Natural killer cell (primary cell): Measurements from ENCODE around the gene BCAS3. TPM values are rescaled to one million over a fixed set of nuclear protein-coding genes. Genes with fewer than 3 reads are reported as not detected.
A peak's percentile ranks its signal among the peaks of the same experiment; 100 is the strongest.

ENCODE experiments used
- ATAC-seq, 3 donors: fragments of 150-1000 bp in 2 of 3; fragments of 200-7000 bp in 1 of 3; cut with Tn5 transposase; 1 replicate in 1 of 3; 2 replicates in 2 of 3; pipeline ENCODE4 v1.10.0; 2021; ENCODE audit warnings: mild to moderate bottlenecking in 2 of 3, moderate library complexity in 2 of 3
- DNase-seq, 2 donors: peaks; one replicate each; pipeline versions ENCODE4 v3.0.0 to v3.0.0-alpha.2; 2013 to 2021; ENCODE audit warnings: mixed read lengths in 1 of 2
- H3K27ac ChIP-seq: one replicate; pipeline ENCODE4 v1.5.1; 2013; ENCODE audit warnings: mild to moderate bottlenecking, low read length
- H3K27me3 ChIP-seq: one replicate; pipeline ENCODE4 v1.6.1; 2013; ENCODE audit warnings: low read length; ENCODE audit not compliant: control insufficient read depth, insufficient read depth
- H3K36me3 ChIP-seq: one replicate; pipeline ENCODE4 v1.6.1; 2013; ENCODE audit warnings: low read length; ENCODE audit not compliant: control insufficient read depth, insufficient read depth
- H3K4me1 ChIP-seq: one replicate; pipeline ENCODE4 v1.6.1; 2013; ENCODE audit warnings: low read length; ENCODE audit not compliant: control insufficient read depth, insufficient read depth
- H3K4me3 ChIP-seq: one replicate; pipeline ENCODE4 v1.5.1; 2013; ENCODE audit warnings: low read length
- H3K9me3 ChIP-seq: one replicate; pipeline ENCODE4 v1.6.1; 2013; ENCODE audit warnings: low read length; ENCODE audit not compliant: control insufficient read depth, insufficient read depth
- H3K27ac Mint-ChIP-seq, 2 donors: one replicate each; pipeline ENCODE4 v1.8.0; 2022; ENCODE audit warnings: mild to moderate bottlenecking in 2 of 2, mixed read lengths in 2 of 2, moderate library complexity in 1 of 2
- H3K27me3 Mint-ChIP-seq, 2 donors: one replicate each; pipeline ENCODE4 v1.8.0; 2022; ENCODE audit warnings: low read depth in 2 of 2, mixed read lengths in 2 of 2
- H3K36me3 Mint-ChIP-seq: one replicate; pipeline ENCODE4 v1.8.0; 2022; ENCODE audit warnings: mixed read lengths
- H3K4me1 Mint-ChIP-seq, 2 donors: one replicate each; pipeline ENCODE4 v1.8.0; 2022; ENCODE audit warnings: mixed read lengths in 2 of 2
- H3K4me3 Mint-ChIP-seq: one replicate; pipeline ENCODE4 v1.8.0; 2022; ENCODE audit warnings: mild to moderate bottlenecking, moderate library complexity, mixed read lengths
- H3K9me3 Mint-ChIP-seq, 2 donors: one replicate each; pipeline ENCODE4 v1.8.0; 2022; ENCODE audit warnings: mixed read lengths in 2 of 2
- WGBS: methylation state at CpG from one replicate; pipeline ENCODE4 v1.1.7; 2013; ENCODE audit warnings: missing lambda C conversion rate; ENCODE audit not compliant: insufficient coverage; 5-methylcytosine and 5-hydroxymethylcytosine counted together
- intact Hi-C: fragments of 100-400 bp; cut with micrococcal nuclease; formaldehyde crosslinking; loops from one replicate; pipeline ENCODE4 v1.14.2; 2022
- total RNA-seq, 4 donors: library from RNA; stranded (reverse); fragments of 120-200 nt in 1 of 4; gene quantifications; one replicate each; pipeline versions ENCODE4 v1.2.3 to v1.2.4, GENCODE V29; 2013 to 2022
- TF ChIP-seq, protein P1 (sequence below): fragments of 200-600 bp; IDR thresholded peaks from one replicate; pipeline ENCODE4 v1.8.0; 2022; ENCODE audit warnings: antibody characterized with exemption

The BCAS3 gene
- total RNA-seq, 3 donors from 2014 or later (not counting 1 experiment from before 2014, with no cell fraction given) = 60.5 to 87.8 (median 72.0) TPM

DNA sequence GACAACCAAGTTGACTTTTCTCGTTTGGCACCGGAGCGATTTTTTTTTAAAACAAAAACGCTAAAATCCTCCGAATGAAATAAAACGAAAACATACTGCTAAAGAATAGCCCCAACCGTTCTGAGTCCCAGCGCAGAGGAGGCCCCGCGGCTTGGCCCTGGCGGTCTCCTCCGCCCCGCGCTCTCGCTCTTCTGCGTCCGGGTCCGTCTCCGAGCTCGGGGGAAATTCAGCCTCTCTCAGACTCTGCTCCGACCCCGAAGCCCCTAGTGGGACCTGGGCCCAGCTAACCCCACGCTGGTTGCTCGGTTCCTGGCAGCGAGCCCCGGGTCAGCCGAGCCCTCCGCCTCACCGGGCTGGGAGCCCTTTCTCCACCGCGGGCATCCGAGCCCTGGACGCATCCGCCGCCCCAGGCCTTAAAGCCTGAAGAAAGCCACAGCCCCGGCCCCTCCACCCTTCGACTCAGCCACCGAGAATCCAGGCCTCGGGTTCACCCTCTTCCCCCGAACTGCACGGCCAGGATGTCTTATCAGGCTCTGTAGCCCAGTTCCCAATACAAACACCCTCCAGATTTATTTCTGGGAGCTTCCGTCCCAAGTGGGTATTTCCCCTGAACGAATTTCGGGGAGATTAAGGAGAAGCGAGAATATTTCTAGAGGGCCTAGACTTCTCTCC lies 723.2 kb downstream of the BCAS3 start:
- ATAC-seq = no peak
- peak overlapping the region; percentile 76 for H3K4me3 Mint-ChIP-seq
- intact Hi-C loops = no loop called here

DNA sequence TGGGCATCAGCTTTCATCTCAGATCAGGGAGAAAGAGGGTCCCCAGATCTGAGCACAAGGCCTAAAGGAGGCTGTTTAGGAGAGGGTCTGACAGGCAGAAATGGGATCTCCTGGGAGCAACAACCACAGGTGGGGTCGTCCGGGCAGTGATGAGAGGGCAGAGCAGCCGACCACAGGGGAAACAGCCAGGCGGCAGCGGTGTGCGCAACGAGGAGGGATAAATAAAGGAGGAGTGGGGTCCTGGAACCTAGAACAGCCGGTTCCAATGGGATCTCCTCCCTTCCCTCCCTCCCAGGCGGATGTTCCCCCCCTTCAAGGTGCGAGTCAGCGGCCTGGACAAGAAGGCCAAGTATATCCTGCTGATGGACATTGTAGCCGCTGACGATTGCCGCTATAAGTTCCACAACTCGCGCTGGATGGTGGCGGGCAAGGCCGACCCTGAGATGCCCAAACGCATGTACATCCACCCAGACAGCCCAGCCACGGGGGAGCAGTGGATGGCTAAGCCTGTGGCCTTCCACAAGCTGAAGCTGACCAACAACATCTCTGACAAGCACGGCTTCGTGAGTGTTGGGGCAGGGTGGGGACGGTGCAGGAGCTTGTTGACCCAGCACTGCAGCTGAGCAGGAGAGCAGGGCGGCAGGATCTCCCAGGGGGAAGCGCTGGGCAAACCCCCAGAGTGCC lies 723.9 kb downstream of the BCAS3 start:
- intact Hi-C loops = no loop called here
- no peak overlapping the region for H3K4me3 Mint-ChIP-seq
- H3K4me1 Mint-ChIP-seq = peaks cover 27% of the 10 kb centered on the region in 2 donors

More for the DNA sequence above, 723.2 kb downstream of the BCAS3 start:
- no peak for DNase-seq
- Mint-ChIP-seq H3K27me3 (peaks cover 36 to 42% of the 10 kb centered on the region in 2 donors), H3K9me3 (no peaks in the 10 kb centered on the region), H3K27ac (no peak overlapping the region), H3K36me3 (no peaks in the 10 kb centered on the region), H3K4me1 (peaks cover 27% of the 10 kb centered on the region in 2 donors)
- Histone ChIP-seq H3K4me3 (no peak overlapping the region), H3K27ac (no peak overlapping the region), H3K27me3 (peaks cover 63% of the 10 kb centered on the region), H3K9me3 (no peaks in the 10 kb centered on the region), H3K36me3 (no peaks in the 10 kb centered on the region), H3K4me1 (peaks cover 60% of the 10 kb centered on the region)
- WGBS = 4% methylated on average over 45 of the region's 45 CpGs
- TF ChIP-seq, protein P1, sequence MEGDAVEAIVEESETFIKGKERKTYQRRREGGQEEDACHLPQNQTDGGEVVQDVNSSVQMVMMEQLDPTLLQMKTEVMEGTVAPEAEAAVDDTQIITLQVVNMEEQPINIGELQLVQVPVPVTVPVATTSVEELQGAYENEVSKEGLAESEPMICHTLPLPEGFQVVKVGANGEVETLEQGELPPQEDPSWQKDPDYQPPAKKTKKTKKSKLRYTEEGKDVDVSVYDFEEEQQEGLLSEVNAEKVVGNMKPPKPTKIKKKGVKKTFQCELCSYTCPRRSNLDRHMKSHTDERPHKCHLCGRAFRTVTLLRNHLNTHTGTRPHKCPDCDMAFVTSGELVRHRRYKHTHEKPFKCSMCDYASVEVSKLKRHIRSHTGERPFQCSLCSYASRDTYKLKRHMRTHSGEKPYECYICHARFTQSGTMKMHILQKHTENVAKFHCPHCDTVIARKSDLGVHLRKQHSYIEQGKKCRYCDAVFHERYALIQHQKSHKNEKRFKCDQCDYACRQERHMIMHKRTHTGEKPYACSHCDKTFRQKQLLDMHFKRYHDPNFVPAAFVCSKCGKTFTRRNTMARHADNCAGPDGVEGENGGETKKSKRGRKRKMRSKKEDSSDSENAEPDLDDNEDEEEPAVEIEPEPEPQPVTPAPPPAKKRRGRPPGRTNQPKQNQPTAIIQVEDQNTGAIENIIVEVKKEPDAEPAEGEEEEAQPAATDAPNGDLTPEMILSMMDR = no peak

DNA sequence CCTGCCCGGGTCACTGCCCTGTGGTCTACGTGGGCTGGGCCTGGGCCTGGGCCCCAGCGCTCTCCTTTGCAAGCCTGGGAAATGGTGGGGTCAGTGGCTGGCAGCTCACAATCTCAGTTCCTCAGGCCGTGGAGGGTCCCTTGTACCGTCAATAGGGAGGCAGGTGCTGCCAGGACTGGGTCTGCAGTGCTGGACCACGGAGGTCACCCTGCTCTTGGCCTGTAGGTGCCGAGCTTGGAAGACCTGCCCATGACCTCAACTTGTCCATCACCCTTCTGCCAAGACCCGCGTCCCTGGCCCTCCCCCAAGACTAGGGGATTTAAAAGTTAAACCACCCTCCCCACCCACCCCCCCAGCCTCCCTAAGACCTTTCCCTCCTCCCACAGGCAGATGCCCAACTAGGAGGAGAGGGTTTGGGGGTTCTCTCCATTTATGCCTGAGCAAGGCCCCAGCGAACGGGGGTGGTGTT lies 724.5 kb downstream of the BCAS3 start:
- Mint-ChIP-seq H3K4me1 (peaks cover 27% of the 10 kb centered on the region in 2 donors), H3K4me3 (peak overlapping the region; percentile 49), H3K9me3 (no peaks in the 10 kb centered on the region), H3K36me3 (no peaks in the 10 kb centered on the region), H3K27ac (peak overlapping the region in 1 of 2 donors; percentile 56), H3K27me3 (peaks cover 39 to 50% of the 10 kb centered on the region in 2 donors)
- Histone ChIP-seq H3K27me3 (peaks cover 67% of the 10 kb centered on the region), H3K4me1 (peaks cover 60% of the 10 kb centered on the region), H3K9me3 (no peaks in the 10 kb centered on the region), H3K4me3 (no peak overlapping the region), H3K27ac (no peak overlapping the region), H3K36me3 (no peaks in the 10 kb centered on the region)
- intact Hi-C loops = no loop called here
- DNase-seq (no peak), ATAC-seq (no peak)
- TF ChIP-seq, protein P1 = no peak
- WGBS = 12% methylated on average over 11 of the region's 11 CpGs

More for the DNA sequence above, 723.9 kb downstream of the BCAS3 start:
- H3K36me3 Mint-ChIP-seq = no peaks in the 10 kb centered on the region
- H3K9me3 Mint-ChIP-seq = no peaks in the 10 kb centered on the region
- TF ChIP-seq, protein P1 = no peak
- no peaks in the 10 kb centered on the region for H3K36me3 ChIP-seq
- H3K4me1 ChIP-seq = peaks cover 60% of the 10 kb centered on the region
- WGBS = 10% methylated on average over 23 of the region's 25 CpGs
- H3K27ac ChIP-seq = no peak overlapping the region
- H3K27ac Mint-ChIP-seq = no peak overlapping the region
- ATAC-seq (no peak), DNase-seq (no peak)
- H3K27me3 ChIP-seq = peaks cover 66% of the 10 kb centered on the region
- H3K4me3 ChIP-seq = no peak overlapping the region
- H3K9me3 ChIP-seq = no peaks in the 10 kb centered on the region
- H3K27me3 Mint-ChIP-seq = peaks cover 33 to 46% of the 10 kb centered on the region in 2 donors
